Stomach (tissue), 9 donors: ENCODE results near the gene JAK2. TPM values are rescaled to one million over a fixed set of nuclear protein-coding genes. Genes with fewer than 3 reads are reported as not detected.

Experiments
- DNase-seq, 2 donors: peaks; one replicate each; pipeline versions ENCODE4 v3.0.0 to v3.0.0-alpha.2; 2013 to 2019
- H3K27ac ChIP-seq, 5 donors: fragments of 200-600 bp in 4 of 5; sonication (generic) in 4 of 5; one replicate each; pipeline ENCODE4 v1.5.1; 2013 to 2019; ENCODE audit warnings: mild to moderate bottlenecking in 1 of 5, moderate library complexity in 1 of 5
- H3K27me3 ChIP-seq, 3 donors: fragments of 200-600 bp; sonication (generic); one replicate each; pipeline ENCODE4 v1.5.1; 2017 to 2019; ENCODE audit warnings: mixed run types in 1 of 3
- H3K36me3 ChIP-seq, 4 donors: fragments of 200-600 bp; sonication (generic); 1 replicate in 3 of 4; 2 replicates in 1 of 4; pipeline ENCODE4 v1.5.1; 2016 to 2019
- H3K4me1 ChIP-seq, 4 donors: fragments of 200-600 bp; sonication (generic); one replicate each; pipeline ENCODE4 v1.5.1; 2016 to 2019
- H3K4me3 ChIP-seq, 4 donors: fragments of 200-600 bp; sonication (generic) in 3 of 4; one replicate each; pipeline ENCODE4 v1.5.1; 2016 to 2019; ENCODE audit warnings: mild to moderate bottlenecking in 1 of 4
- H3K9me3 ChIP-seq, 4 donors: fragments of 200-600 bp; sonication (generic); one replicate each; pipeline ENCODE4 v1.5.1; 2016 to 2019
- CTCF ChIP-seq, 7 experiments: fragments of 450-650 bp in 4 of 7; fragments of 200-600 bp in 3 of 7; sonication (generic) in 3 of 7; IDR thresholded peaks; one replicate each; pipeline ENCODE4 v1.5.1; 2016 to 2019; ENCODE audit warnings: antibody characterized with exemption in 7 of 7, control low read depth in 2 of 7, mild to moderate bottlenecking in 1 of 7
- EP300 ChIP-seq: sonication (generic); formaldehyde crosslinking; IDR thresholded peaks from one replicate; pipeline ENCODE4 v1.6.1; 2017; ENCODE audit warnings: antibody characterized with exemption
- POLR2A ChIP-seq, 4 donors: fragments of 450-650 bp; IDR thresholded peaks; one replicate each; pipeline ENCODE4 v1.6.1; 2016; ENCODE audit warnings: antibody characterized with exemption in 4 of 4, control low read depth in 2 of 4, mild to moderate bottlenecking in 1 of 4, moderate library complexity in 1 of 4
- POLR2AphosphoS5 ChIP-seq, 3 donors: sonication (generic); formaldehyde crosslinking; IDR thresholded peaks; one replicate each; pipeline ENCODE4 v1.6.1; 2016; ENCODE audit warnings: antibody characterized with exemption in 3 of 3
- WGBS, 5 donors: extraction: QIAGEN DNeasy Blood & Tissue Kit in 3 of 5; methylation state at CpG; one replicate each; pipeline versions ENCODE4 v1.1.5 to v1.1.7; 2013 to 2018; 5-methylcytosine and 5-hydroxymethylcytosine counted together
- intact Hi-C: fragments of 100-400 bp; cut with DNase I; formaldehyde crosslinking; loops from one replicate; pipeline ENCODE4 v1.15.1; 2023; ENCODE audit warnings: low total_unique reads
- polyA plus RNA-seq, 3 donors: library from polyadenylated mRNA; stranded (reverse); fragments of 200-250 nt; gene quantifications; one replicate each; pipeline ENCODE4 v1.2.3, GENCODE V29; 2013
- total RNA-seq, 5 donors: library from RNA; depleted of rRNA; stranded (reverse); fragments of >200 nt; gene quantifications; one replicate each; pipeline versions ENCODE4 v1.1.0 to v1.2.3, GENCODE V29; 2014 to 2016
- donor health status: healthy with polysubstance abuse.
- donor health status: Bipolar disorder and iron deficiency.
- donor health status: healthy.

Gene JAK2
- total and polyA plus RNA-seq, 8 donors: 3.9 to 58.6 (median 26.0) TPM

DNA sequence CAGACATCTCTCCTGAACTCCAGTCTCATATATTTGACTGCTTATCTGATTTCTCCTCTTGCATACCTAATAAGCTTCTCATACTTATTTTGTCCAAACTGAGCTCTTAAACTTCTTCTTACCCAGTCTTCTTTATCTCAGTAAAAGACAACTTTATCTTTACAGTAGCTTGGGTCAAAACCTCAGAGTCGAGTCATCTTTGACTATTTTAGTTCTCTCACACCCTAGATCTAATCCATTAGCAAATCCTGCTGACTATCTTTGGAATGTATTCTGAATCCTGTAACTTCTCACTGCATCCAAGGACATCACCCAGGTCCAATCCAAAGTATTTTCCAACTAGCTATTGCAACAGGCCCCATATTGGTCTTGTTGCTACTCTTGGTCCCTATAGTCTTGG is 11.8 kb upstream of the JAK2 start:
- 22 to 61% (median 38%) methylated on average over 1 of the region's 1 CpG for WGBS, 5 donors
- Histone ChIP-seq H3K36me3 (no peaks in the 10 kb centered on the region), H3K9me3 (no peaks in the 10 kb centered on the region), H3K27me3 (no peaks in the 10 kb centered on the region), H3K4me1 (peaks cover 0 to 18% (median 13%) of the 10 kb centered on the region in 4 donors), H3K27ac (no peak overlapping the region), H3K4me3 (no peak overlapping the region)
- no peak for DNase-seq
- intact Hi-C loops: no loop called here
- TF ChIP-seq POLR2AphosphoS5 (IDR thresholded peaks at IDR 0.05) (no peak), POLR2A (IDR thresholded peaks at IDR 0.05) (no peak), EP300 (no peak), CTCF (IDR thresholded peaks at IDR 0.05) (no peak)

- TF ChIP-seq EP300 (no peak), POLR2AphosphoS5 (IDR thresholded peaks at IDR 0.05) (no peak)
- Histone ChIP-seq H3K4me3 (no peak overlapping the region), H3K27ac (no peak overlapping the region), H3K27me3 (no peaks in the 10 kb centered on the region), H3K4me1 (peaks cover 0 to 18% (median 13%) of the 10 kb centered on the region in 4 donors), H3K9me3 (no peaks in the 10 kb centered on the region), H3K36me3 (no peaks in the 10 kb centered on the region)
- 6 to 46% (median 26%) methylated on average over 1 of the region's 1 CpG for WGBS, 5 donors
- intact Hi-C loops: no loop called here
- DNase-seq: no peak
These were observed 11.2 kb upstream of the JAK2 start for GRCh38 chr9:4973902-4974301.

DNA sequence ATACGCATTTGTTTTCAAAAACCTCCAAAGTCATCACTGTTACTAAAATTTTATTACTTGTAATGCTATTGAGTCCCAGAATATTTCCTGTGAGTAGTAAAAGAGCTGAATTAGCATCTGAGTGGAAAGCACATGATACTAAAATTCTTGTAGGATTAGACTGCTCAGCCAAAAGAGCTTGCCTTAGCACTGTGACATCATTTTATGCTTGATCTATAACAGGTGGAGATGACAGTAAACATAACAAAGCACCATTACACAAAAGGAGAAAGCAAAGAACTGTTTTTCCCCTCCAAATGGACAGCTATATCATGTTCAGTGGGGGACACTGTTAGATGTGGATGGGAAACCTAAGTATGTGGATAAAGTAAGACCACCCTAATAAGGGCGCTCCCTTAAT is 5.8 kb upstream of the JAK2 start:
- no peaks in the 10 kb centered on the region for H3K27me3 ChIP-seq
- intact Hi-C loops: no loop called here
- peak overlapping the region in 3 of 5 donors; percentile 1 to 63 (median 16) for H3K27ac ChIP-seq
- H3K4me3 ChIP-seq: no peak overlapping the region
- H3K9me3 ChIP-seq: no peaks in the 10 kb centered on the region
- WGBS, 5 donors: 70 to 86% (median 79%) methylated on average over 2 of the region's 2 CpGs
- H3K4me1 ChIP-seq: peaks cover 0 to 29% (median 9%) of the 10 kb centered on the region in 4 donors
- peak in 1 of 2 donors; percentile 53 for DNase-seq
- TF ChIP-seq EP300 (no peak), POLR2A (IDR thresholded peaks at IDR 0.05) (no peak), CTCF (IDR thresholded peaks at IDR 0.05) (no peak), POLR2AphosphoS5 (IDR thresholded peaks at IDR 0.05) (no peak)
- H3K36me3 ChIP-seq: no peaks in the 10 kb centered on the region

DNA sequence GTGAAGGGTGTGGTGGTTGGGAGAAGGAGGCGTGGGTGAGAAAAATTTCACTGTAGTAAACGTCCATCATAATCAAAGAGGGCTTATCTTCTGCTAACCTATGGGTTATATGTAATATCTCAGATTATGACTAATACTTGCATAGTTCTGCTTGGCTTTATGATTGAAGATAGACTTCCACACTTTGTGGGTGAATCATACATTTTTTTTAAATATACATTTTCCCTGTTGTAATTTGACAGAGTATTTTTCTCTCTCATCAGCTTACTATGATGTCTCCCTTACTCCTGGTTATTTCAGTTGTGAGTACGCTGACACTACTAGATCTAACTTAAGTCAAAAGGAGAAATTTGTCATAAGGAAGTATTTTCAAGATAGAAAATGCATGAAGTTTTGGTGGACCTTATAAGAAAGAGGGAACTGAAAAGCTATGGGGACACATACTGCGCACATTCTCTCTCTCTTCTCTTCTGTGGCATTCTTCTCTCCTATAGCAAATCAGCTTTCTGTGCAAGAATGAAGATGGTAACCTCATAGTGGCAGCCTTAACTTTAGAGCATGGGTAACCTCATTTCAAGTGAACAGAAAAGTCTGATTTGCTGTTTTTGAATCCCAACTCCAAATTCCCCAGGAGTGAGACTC is 4.9 kb upstream of the JAK2 start:
- no peaks in the 10 kb centered on the region for H3K36me3 ChIP-seq
- H3K4me3 ChIP-seq: no peak overlapping the region
- no peak for TF ChIP-seq CTCF (IDR thresholded peaks at IDR 0.05)
- TF ChIP-seq POLR2A (IDR thresholded peaks at IDR 0.05): no peak
- no peak for TF ChIP-seq POLR2AphosphoS5 (IDR thresholded peaks at IDR 0.05)
- TF ChIP-seq EP300: no peak
- H3K27me3 ChIP-seq: no peaks in the 10 kb centered on the region
- H3K4me1 ChIP-seq: peaks cover 0 to 31% (median 10%) of the 10 kb centered on the region in 4 donors
- intact Hi-C loops: loop anchor here (10.0 kb wide), 2 partner anchors 185 to 215 kb away; partner anchors contain the start of gene RCL1
- no peaks in the 10 kb centered on the region for H3K9me3 ChIP-seq
- WGBS, 5 donors: 54 to 66% (median 57%) methylated on average over 4 of the region's 4 CpGs
- H3K27ac ChIP-seq: peak overlapping the region in 2 of 5 donors; percentile 1 to 63
- DNase-seq: peak in 1 of 2 donors; percentile 16
